ENCODE measurements around the gene NDUFA8. TPM values are rescaled to one million over a fixed set of nuclear protein-coding genes. Genes with fewer than 3 reads are reported as not detected.

NDUFA8 gene
- total RNA-seq, 4 donors from 2014 or later: 17.3 to 41.3 (median 32.2) TPM

- Histone ChIP-seq H3K27ac (no peak overlapping the region), H3K27me3 (no peaks in the 10 kb centered on the region), H3K9me3 (no peaks in the 10 kb centered on the region), H3K4me1 (no peaks in the 10 kb centered on the region), H3K4me3 (no peak overlapping the region), H3K36me3 (no peaks in the 10 kb centered on the region)
- no peak for DNase-seq
- TF ChIP-seq CTCF (IDR thresholded peaks at IDR 0.05) (no peak), POLR2A (IDR thresholded peaks at IDR 0.05) (no peak)
Observed at GRCh38 chr9:122135529-122135859, 24.1 kb downstream of the NDUFA8 start.

- TF ChIP-seq CTCF (IDR thresholded peaks at IDR 0.05) (no peak), POLR2A (IDR thresholded peaks at IDR 0.05) (no peak)
- DNase-seq: no peak
- Histone ChIP-seq H3K9me3 (no peaks in the 10 kb centered on the region), H3K4me1 (no peaks in the 10 kb centered on the region), H3K27me3 (no peaks in the 10 kb centered on the region), H3K4me3 (no peak overlapping the region), H3K27ac (no peak overlapping the region), H3K36me3 (no peaks in the 10 kb centered on the region)
Observed at GRCh38 chr9:122134822-122135528, 24.6 kb downstream of the NDUFA8 start.

GRCh38 chr9:122133984-122134535 lies 25.5 kb downstream of the NDUFA8 start:
- Histone ChIP-seq H3K9me3 (no peaks in the 10 kb centered on the region), H3K27me3 (no peaks in the 10 kb centered on the region), H3K4me3 (no peak overlapping the region), H3K4me1 (no peaks in the 10 kb centered on the region), H3K36me3 (no peaks in the 10 kb centered on the region), H3K27ac (no peak overlapping the region)
- DNase-seq: no peak
- TF ChIP-seq CTCF (IDR thresholded peaks at IDR 0.05): no peak
- no peak for TF ChIP-seq POLR2A (IDR thresholded peaks at IDR 0.05)

- DNase-seq: peak in 1 of 3 donors; percentile 43
- no peaks in the 10 kb centered on the region for H3K4me1 ChIP-seq
- no peak overlapping the region for H3K27ac ChIP-seq
- no peak for TF ChIP-seq CTCF (IDR thresholded peaks at IDR 0.05)
- TF ChIP-seq POLR2A (IDR thresholded peaks at IDR 0.05): no peak
- H3K36me3 ChIP-seq: no peaks in the 10 kb centered on the region
- H3K4me3 ChIP-seq: no peak overlapping the region
- no peaks in the 10 kb centered on the region for H3K27me3 ChIP-seq
- H3K9me3 ChIP-seq: no peaks in the 10 kb centered on the region
Observed at GRCh38 chr9:122133263-122133983, 26.2 kb downstream of the NDUFA8 start.

GRCh38 chr9:122132539-122132938 lies 27.0 kb downstream of the NDUFA8 start:
- H3K9me3 ChIP-seq: no peaks in the 10 kb centered on the region
- H3K4me3 ChIP-seq: no peak overlapping the region
- no peaks in the 10 kb centered on the region for H3K4me1 ChIP-seq
- H3K27ac ChIP-seq: no peak overlapping the region
- H3K27me3 ChIP-seq: no peaks in the 10 kb centered on the region
- TF ChIP-seq CTCF (IDR thresholded peaks at IDR 0.05) (no peak), POLR2A (IDR thresholded peaks at IDR 0.05) (no peak)
- no peaks in the 10 kb centered on the region for H3K36me3 ChIP-seq
- DNase-seq: peak in 1 of 3 donors; percentile 21
